ENCODE measurements around the gene PGRMC1.
"Not testable (repeated sequence)": the region's sequence is repeated elsewhere in the genome, so short reads cannot be mapped to it uniquely, and the experiment has no call there.

The PGRMC1 gene

GRCh38 chrX:119236623-119237561, 807 bp downstream of the PGRMC1 start:
- no peak for FAIRE-seq

GRCh38 chrX:119237562-119237942, 1.5 kb downstream of the PGRMC1 start:
- FAIRE-seq: no peak

GRCh38 chrX:119238557-119238956, 2.5 kb downstream of the PGRMC1 start:
- no peak for FAIRE-seq

GRCh38 chrX:119240356-119240755, 4.3 kb downstream of the PGRMC1 start:
- no peak for FAIRE-seq

- no peak for FAIRE-seq
Measured at GRCh38 chrX:119247702-119248101, 11.6 kb downstream of the PGRMC1 start.

- no peak for FAIRE-seq
Measured at GRCh38 chrX:119249891-119250290, 13.8 kb downstream of the PGRMC1 start.

- FAIRE-seq: no peak
Measured at GRCh38 chrX:119251386-119251785, 15.3 kb downstream of the PGRMC1 start.

- no peak for FAIRE-seq
Measured at GRCh38 chrX:119252716-119253115, 16.6 kb downstream of the PGRMC1 start.

GRCh38 chrX:119266364-119266995, 30.4 kb downstream of the PGRMC1 start:
- peak; percentile 53 for FAIRE-seq

- not testable (repeated sequence) for FAIRE-seq
Measured at GRCh38 chrX:119267115-119267514, 31.0 kb downstream of the PGRMC1 start.

- no peak for FAIRE-seq
Measured at GRCh38 chrX:119272882-119273419, 36.9 kb downstream of the PGRMC1 start.

- no peak for FAIRE-seq
Measured at GRCh38 chrX:119273420-119274192, 37.5 kb downstream of the PGRMC1 start.

- not testable (repeated sequence) for FAIRE-seq
Measured at GRCh38 chrX:119282347-119282746, 46.3 kb downstream of the PGRMC1 start.

- no peak for FAIRE-seq
Measured at GRCh38 chrX:119288890-119289393, 52.9 kb downstream of the PGRMC1 start.

- FAIRE-seq: no peak
Measured at GRCh38 chrX:119290476-119290875, 54.4 kb downstream of the PGRMC1 start.

- FAIRE-seq: not testable (repeated sequence)
Measured at GRCh38 chrX:119291246-119291645, 55.2 kb downstream of the PGRMC1 start.

- FAIRE-seq: peak; percentile 47
Measured at GRCh38 chrX:119292445-119292844, 56.4 kb downstream of the PGRMC1 start.
